PC-9 (cell line): ENCODE data around the gene OR2AG1.

ENCODE experiments used
- EZH2 ChIP-seq: fragments of 200-600 bp; sonication (generic); IDR thresholded peaks from 2 replicates; pipeline ENCODE4 v1.8.0; 2017; ENCODE audit warnings: antibody characterized with exemption, low read depth
- TF ChIP-seq, protein P1 (sequence below): fragments of 200-600 bp; sonication (generic); conservative IDR thresholded peaks from 2 replicates; pipeline ENCODE4 v1.6.1; 2017; ENCODE audit warnings: mixed run types, antibody characterized with exemption, mild to moderate bottlenecking, moderate library complexity

DNA sequence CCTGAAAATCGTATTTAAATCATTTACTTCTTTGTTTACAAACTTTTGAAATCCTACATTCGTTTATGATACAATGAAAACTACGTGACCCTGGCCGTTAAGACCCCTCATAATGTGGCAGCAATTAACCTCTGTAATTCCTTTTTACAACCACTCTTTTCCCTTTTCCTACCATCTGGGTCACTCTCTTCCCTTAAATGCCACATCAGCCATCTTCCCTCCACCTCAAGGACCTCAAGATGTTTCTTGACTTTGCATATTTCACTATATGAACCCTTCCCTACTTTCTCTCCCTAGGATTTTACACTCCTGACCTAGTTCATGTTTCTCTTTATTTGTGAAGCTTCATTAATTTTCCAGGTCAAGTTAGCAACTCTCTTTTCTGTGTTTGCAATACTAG, 37.8 kb upstream of the OR2AG1 start:
- no peak for TF ChIP-seq EZH2
- TF ChIP-seq, protein P1, sequence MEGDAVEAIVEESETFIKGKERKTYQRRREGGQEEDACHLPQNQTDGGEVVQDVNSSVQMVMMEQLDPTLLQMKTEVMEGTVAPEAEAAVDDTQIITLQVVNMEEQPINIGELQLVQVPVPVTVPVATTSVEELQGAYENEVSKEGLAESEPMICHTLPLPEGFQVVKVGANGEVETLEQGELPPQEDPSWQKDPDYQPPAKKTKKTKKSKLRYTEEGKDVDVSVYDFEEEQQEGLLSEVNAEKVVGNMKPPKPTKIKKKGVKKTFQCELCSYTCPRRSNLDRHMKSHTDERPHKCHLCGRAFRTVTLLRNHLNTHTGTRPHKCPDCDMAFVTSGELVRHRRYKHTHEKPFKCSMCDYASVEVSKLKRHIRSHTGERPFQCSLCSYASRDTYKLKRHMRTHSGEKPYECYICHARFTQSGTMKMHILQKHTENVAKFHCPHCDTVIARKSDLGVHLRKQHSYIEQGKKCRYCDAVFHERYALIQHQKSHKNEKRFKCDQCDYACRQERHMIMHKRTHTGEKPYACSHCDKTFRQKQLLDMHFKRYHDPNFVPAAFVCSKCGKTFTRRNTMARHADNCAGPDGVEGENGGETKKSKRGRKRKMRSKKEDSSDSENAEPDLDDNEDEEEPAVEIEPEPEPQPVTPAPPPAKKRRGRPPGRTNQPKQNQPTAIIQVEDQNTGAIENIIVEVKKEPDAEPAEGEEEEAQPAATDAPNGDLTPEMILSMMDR: no peak
